Loucy (cell line): ENCODE data around the gene MRPL38.

Source experiments
- H2AFZ ChIP-seq: fragments of 200-600 bp; sonication (generic); 2 replicates; pipeline ENCODE4 v1.6.0; 2016; ENCODE audit warnings: antibody characterized with exemption, mild to moderate bottlenecking, low read length, moderate library complexity
- H3F3A ChIP-seq: fragments of 200-600 bp; 2 replicates; pipeline ENCODE4 v1.6.0; 2016; ENCODE audit warnings: antibody characterized with exemption, low read depth, mild to moderate bottlenecking
- H3K27me3 ChIP-seq: fragments of 200-600 bp; sonication (generic); 2 replicates; pipeline ENCODE4 v1.6.1; 2014; ENCODE audit warnings: low read length, mild to moderate bottlenecking; ENCODE audit not compliant: insufficient read depth, poor library complexity, severe bottlenecking
- H3K36me3 ChIP-seq: fragments of 200-600 bp; sonication (generic); 2 replicates; pipeline ENCODE4 v1.6.1; 2016; ENCODE audit warnings: low read length; ENCODE audit not compliant: insufficient read depth
- H3K4me1 ChIP-seq: fragments of 200-600 bp; sonication (generic); 2 replicates; pipeline ENCODE4 v1.5.1; 2014; ENCODE audit warnings: low read length, mild to moderate bottlenecking; ENCODE audit not compliant: insufficient read depth, poor library complexity, severe bottlenecking
- H3K4me2 ChIP-seq: fragments of 200-600 bp; sonication (generic); 2 replicates; pipeline ENCODE4 v1.6.0; 2014; ENCODE audit warnings: antibody characterized with exemption, low read length, low read depth, mild to moderate bottlenecking; ENCODE audit not compliant: poor library complexity, severe bottlenecking
- H3K4me3 ChIP-seq: fragments of 200-600 bp; sonication (generic); 2 replicates; pipeline ENCODE4 v1.5.1; 2014; ENCODE audit warnings: low read length, mild to moderate bottlenecking, mixed read lengths; ENCODE audit not compliant: poor library complexity, severe bottlenecking
- H3K79me2 ChIP-seq: fragments of 200-600 bp; sonication (generic); 2 replicates; pipeline ENCODE4 v1.6.1; 2014; ENCODE audit warnings: low read length; ENCODE audit not compliant: insufficient read depth
- H3K9ac ChIP-seq: fragments of 200-600 bp; sonication (generic); 2 replicates; pipeline ENCODE4 v1.6.0; 2014; ENCODE audit warnings: mild to moderate bottlenecking, low read depth, low read length, moderate library complexity; ENCODE audit not compliant: poor library complexity, severe bottlenecking
- H3K9me2 ChIP-seq: fragments of 200-600 bp; sonication (generic); replicated peaks from 2 replicates; pipeline ENCODE4 v1.6.1; 2016; ENCODE audit warnings: low read depth, low read length, mixed read lengths
- H3K9me3 ChIP-seq: fragments of 200-600 bp; sonication (generic); 2 replicates; pipeline ENCODE4 v1.6.1; 2014; ENCODE audit warnings: mild to moderate bottlenecking, antibody characterized with exemption, low read length, low read depth; ENCODE audit not compliant: insufficient read depth
- H4K20me1 ChIP-seq: fragments of 200-600 bp; sonication (generic); 2 replicates; pipeline ENCODE4 v1.6.0; 2014; ENCODE audit warnings: antibody characterized with exemption, low read length, mild to moderate bottlenecking; ENCODE audit not compliant: insufficient read depth, poor library complexity, severe bottlenecking
- CTCF ChIP-seq: fragments of 200-600 bp; sonication (generic); conservative IDR thresholded peaks from 2 replicates; pipeline ENCODE4 v1.5.1; 2014; ENCODE audit warnings: mild to moderate bottlenecking, antibody characterized with exemption, low read length
- EZH2phosphoT487 ChIP-seq: fragments of 200-600 bp; IDR thresholded peaks from 2 replicates; pipeline ENCODE4 v1.6.1; 2018; ENCODE audit warnings: antibody characterized with exemption, mild to moderate bottlenecking, moderate library complexity, borderline replicate concordance

Gene MRPL38

GRCh38 chr17:75849279-75849646, 55.4 kb downstream of the MRPL38 start:
- peaks cover 29% of the 10 kb centered on the region for H3K4me1 ChIP-seq
- H3K9ac ChIP-seq, result no peak overlapping the region
- H3K36me3 ChIP-seq, result peaks cover 4% of the 10 kb centered on the region; the same call in 1 of the 2 replicates
- H2AFZ ChIP-seq, result no peak overlapping the region
- no peak for TF ChIP-seq CTCF
- no peak for TF ChIP-seq EZH2phosphoT487
- H3K27me3 ChIP-seq, result no peaks in the 10 kb centered on the region
- H3K9me2 ChIP-seq, result no peaks in the 10 kb centered on the region
- H3K4me3 ChIP-seq, result no peak overlapping the region
- no peaks in the 10 kb centered on the region for H3K9me3 ChIP-seq
- peaks cover 17% of the 10 kb centered on the region for H3K79me2 ChIP-seq
- H3K4me2 ChIP-seq, result no peak overlapping the region
- H3F3A ChIP-seq, result no peaks in the 10 kb centered on the region
- peaks cover 2% of the 10 kb centered on the region for H4K20me1 ChIP-seq
